ENCODE results near the gene CLECL1. TPM values are rescaled to one million over a fixed set of nuclear protein-coding genes. Genes with fewer than 3 reads are reported as not detected.
"Not testable (repeated sequence)": the region's sequence is repeated elsewhere in the genome, so short reads cannot be mapped to it uniquely, and the experiment has no call there.

CLECL1 gene
- polyA plus RNA-seq, 1 donor from 2014 or later = not detected

DNA sequence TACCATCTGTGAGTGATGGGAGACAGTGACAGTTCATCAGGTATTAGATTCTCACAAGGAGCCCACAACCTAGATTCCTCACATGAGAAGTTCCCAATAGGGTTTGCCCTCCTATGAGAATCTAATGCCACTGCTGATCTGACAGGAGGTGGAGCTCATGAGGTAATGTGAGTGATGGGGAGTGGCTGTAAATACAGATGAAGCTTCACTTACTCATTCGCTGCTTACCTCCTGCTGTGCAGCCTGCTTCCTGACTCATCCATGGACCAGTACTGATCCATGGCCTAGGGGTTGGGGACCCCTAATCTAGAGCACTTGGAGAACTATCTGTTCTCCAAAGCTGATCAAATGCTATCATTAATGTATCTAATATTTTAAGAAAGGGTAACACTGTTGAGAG lies 45.7 kb downstream of the CLECL1 start:
- no peak overlapping the region for H3K4me3 ChIP-seq (ENCODE audit: low read length)
- no peaks in the 10 kb centered on the region for H3K27me3 ChIP-seq (ENCODE audit: insufficient read depth, low read depth, low read length)
- no peaks in the 10 kb centered on the region for H4K20me1 ChIP-seq (ENCODE audit: insufficient read depth)
- H3K36me3 ChIP-seq (ENCODE audit: insufficient read depth, low read length) = no peaks in the 10 kb centered on the region
- no peaks in the 10 kb centered on the region for H3K79me2 ChIP-seq (replicated peaks; ENCODE audit: insufficient read depth, low read length)
- no peaks in the 10 kb centered on the region for H3K9me3 ChIP-seq (ENCODE audit: low read length)
- H3K9me2 ChIP-seq (ENCODE audit: insufficient read depth, low read length) = no peaks in the 10 kb centered on the region
- TF ChIP-seq MXI1 (conservative IDR thresholded peaks at IDR 0.05; ENCODE audit: poor library complexity, severe bottlenecking) = no peak
- TF ChIP-seq, protein P1, sequence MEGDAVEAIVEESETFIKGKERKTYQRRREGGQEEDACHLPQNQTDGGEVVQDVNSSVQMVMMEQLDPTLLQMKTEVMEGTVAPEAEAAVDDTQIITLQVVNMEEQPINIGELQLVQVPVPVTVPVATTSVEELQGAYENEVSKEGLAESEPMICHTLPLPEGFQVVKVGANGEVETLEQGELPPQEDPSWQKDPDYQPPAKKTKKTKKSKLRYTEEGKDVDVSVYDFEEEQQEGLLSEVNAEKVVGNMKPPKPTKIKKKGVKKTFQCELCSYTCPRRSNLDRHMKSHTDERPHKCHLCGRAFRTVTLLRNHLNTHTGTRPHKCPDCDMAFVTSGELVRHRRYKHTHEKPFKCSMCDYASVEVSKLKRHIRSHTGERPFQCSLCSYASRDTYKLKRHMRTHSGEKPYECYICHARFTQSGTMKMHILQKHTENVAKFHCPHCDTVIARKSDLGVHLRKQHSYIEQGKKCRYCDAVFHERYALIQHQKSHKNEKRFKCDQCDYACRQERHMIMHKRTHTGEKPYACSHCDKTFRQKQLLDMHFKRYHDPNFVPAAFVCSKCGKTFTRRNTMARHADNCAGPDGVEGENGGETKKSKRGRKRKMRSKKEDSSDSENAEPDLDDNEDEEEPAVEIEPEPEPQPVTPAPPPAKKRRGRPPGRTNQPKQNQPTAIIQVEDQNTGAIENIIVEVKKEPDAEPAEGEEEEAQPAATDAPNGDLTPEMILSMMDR (IDR thresholded peaks at IDR 0.05; ENCODE audit: poor library complexity, severe bottlenecking) = no peak
- H3F3A ChIP-seq (ENCODE audit: insufficient read depth, low read length, poor library complexity, severe bottlenecking) = no peaks in the 10 kb centered on the region
- no peak overlapping the region for H3K9ac ChIP-seq (ENCODE audit: low read length)
- H3K4me2 ChIP-seq (ENCODE audit: low read length) = no peak overlapping the region
- no peak overlapping the region for H3K27ac ChIP-seq (ENCODE audit: low read length)
- H2AFZ ChIP-seq (ENCODE audit: low read depth, low read length) = no peak overlapping the region

DNA sequence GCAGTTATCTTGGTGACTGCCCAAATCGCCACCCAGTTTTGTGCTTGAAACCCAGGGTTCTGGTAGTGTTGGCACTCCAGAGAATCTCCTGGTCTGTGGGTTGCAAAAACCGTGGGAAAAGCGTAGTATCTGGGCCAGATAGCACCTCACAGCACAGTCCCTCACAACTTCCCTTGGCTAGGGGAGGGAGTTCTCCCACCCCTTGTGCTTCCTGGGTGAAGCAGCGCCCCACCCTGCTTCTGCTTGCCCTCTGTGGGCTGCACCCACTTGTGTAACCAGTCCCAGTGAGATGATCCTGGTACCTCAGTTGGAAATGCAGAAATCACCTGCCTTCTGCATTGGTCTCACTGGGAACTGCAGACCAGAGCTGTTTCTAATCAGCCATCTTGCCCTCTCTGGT lies 47.0 kb downstream of the CLECL1 start:
- H3K4me2 ChIP-seq (ENCODE audit: low read length) = no peak overlapping the region
- H3K9ac ChIP-seq (ENCODE audit: low read length) = no peak overlapping the region
- no peak overlapping the region for H3K4me3 ChIP-seq (ENCODE audit: low read length)
- no peak overlapping the region for H2AFZ ChIP-seq (ENCODE audit: low read depth, low read length)
- no peaks in the 10 kb centered on the region for H3K79me2 ChIP-seq (replicated peaks; ENCODE audit: insufficient read depth, low read length)
- no peak for TF ChIP-seq SMC3 (conservative IDR thresholded peaks at IDR 0.05; ENCODE audit: poor library complexity)
- no peak for TF ChIP-seq EP300 (conservative IDR thresholded peaks at IDR 0.05; ENCODE audit: poor library complexity, severe bottlenecking)
- no peak for TF ChIP-seq TAF1 (IDR thresholded peaks at IDR 0.05; ENCODE audit: low read depth)
- TF ChIP-seq, protein P1 (IDR thresholded peaks at IDR 0.05; ENCODE audit: poor library complexity, severe bottlenecking) = no peak
- no peak for TF ChIP-seq EZH2 (IDR thresholded peaks at IDR 0.05; ENCODE audit: borderline replicate concordance, insufficient read depth, low read length, poor library complexity, severe bottlenecking)
- TF ChIP-seq RAD21 (conservative IDR thresholded peaks at IDR 0.05) = no peak
- TF ChIP-seq, protein P2, sequence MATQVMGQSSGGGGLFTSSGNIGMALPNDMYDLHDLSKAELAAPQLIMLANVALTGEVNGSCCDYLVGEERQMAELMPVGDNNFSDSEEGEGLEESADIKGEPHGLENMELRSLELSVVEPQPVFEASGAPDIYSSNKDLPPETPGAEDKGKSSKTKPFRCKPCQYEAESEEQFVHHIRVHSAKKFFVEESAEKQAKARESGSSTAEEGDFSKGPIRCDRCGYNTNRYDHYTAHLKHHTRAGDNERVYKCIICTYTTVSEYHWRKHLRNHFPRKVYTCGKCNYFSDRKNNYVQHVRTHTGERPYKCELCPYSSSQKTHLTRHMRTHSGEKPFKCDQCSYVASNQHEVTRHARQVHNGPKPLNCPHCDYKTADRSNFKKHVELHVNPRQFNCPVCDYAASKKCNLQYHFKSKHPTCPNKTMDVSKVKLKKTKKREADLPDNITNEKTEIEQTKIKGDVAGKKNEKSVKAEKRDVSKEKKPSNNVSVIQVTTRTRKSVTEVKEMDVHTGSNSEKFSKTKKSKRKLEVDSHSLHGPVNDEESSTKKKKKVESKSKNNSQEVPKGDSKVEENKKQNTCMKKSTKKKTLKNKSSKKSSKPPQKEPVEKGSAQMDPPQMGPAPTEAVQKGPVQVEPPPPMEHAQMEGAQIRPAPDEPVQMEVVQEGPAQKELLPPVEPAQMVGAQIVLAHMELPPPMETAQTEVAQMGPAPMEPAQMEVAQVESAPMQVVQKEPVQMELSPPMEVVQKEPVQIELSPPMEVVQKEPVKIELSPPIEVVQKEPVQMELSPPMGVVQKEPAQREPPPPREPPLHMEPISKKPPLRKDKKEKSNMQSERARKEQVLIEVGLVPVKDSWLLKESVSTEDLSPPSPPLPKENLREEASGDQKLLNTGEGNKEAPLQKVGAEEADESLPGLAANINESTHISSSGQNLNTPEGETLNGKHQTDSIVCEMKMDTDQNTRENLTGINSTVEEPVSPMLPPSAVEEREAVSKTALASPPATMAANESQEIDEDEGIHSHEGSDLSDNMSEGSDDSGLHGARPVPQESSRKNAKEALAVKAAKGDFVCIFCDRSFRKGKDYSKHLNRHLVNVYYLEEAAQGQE (IDR thresholded peaks at IDR 0.05; ENCODE audit: borderline replicate concordance) = no peak
- TF ChIP-seq MXI1 (conservative IDR thresholded peaks at IDR 0.05; ENCODE audit: poor library complexity, severe bottlenecking) = no peak
- TF ChIP-seq POLR2AphosphoS5 (IDR thresholded peaks at IDR 0.05) = no peak
- no peaks in the 10 kb centered on the region for H3K27me3 ChIP-seq (ENCODE audit: insufficient read depth, low read depth, low read length)
- no peaks in the 10 kb centered on the region for H3K36me3 ChIP-seq (ENCODE audit: insufficient read depth, low read length)
- H3F3A ChIP-seq (ENCODE audit: insufficient read depth, low read length, poor library complexity, severe bottlenecking) = no peaks in the 10 kb centered on the region
- no peak overlapping the region for H3K27ac ChIP-seq (ENCODE audit: low read length)
- H3K9me2 ChIP-seq (ENCODE audit: insufficient read depth, low read length) = no peaks in the 10 kb centered on the region
- no peaks in the 10 kb centered on the region for H3K9me3 ChIP-seq (ENCODE audit: low read length)
- H4K20me1 ChIP-seq (ENCODE audit: insufficient read depth) = no peaks in the 10 kb centered on the region

DNA sequence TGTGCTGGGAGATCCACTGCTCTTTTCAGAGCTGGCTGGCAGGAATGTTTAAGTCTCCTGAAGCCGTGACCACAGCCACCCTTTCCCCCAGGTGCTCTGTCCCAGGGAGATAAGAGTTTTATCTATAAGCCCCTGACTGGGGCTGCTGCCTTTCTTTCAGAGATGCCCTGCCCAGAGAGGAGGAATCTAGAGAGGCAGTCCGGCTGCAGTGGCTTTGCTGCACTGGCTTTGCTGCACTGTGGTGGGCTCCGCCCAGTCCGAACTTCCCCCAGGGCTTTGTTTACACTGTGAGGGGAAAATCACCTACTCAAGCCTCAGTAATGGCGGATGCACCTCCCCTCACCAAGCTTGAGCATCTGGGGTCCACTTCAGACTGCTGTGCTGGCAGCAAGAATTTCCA lies 47.5 kb downstream of the CLECL1 start:
- not testable (repeated sequence) for H3K79me2 ChIP-seq (replicated peaks; ENCODE audit: insufficient read depth, low read length); H4K20me1 ChIP-seq (ENCODE audit: insufficient read depth); H3K4me2 ChIP-seq (ENCODE audit: low read length); H3K27ac ChIP-seq (ENCODE audit: low read length); H3K4me3 ChIP-seq (ENCODE audit: low read length); H3K27me3 ChIP-seq (ENCODE audit: insufficient read depth, low read depth, low read length); H2AFZ ChIP-seq (ENCODE audit: low read depth, low read length); H3K9me2 ChIP-seq (ENCODE audit: insufficient read depth, low read length); H3F3A ChIP-seq (ENCODE audit: insufficient read depth, low read length, poor library complexity, severe bottlenecking); H3K9me3 ChIP-seq (ENCODE audit: low read length); H3K36me3 ChIP-seq (ENCODE audit: insufficient read depth, low read length); H3K9ac ChIP-seq (ENCODE audit: low read length)

DNA sequence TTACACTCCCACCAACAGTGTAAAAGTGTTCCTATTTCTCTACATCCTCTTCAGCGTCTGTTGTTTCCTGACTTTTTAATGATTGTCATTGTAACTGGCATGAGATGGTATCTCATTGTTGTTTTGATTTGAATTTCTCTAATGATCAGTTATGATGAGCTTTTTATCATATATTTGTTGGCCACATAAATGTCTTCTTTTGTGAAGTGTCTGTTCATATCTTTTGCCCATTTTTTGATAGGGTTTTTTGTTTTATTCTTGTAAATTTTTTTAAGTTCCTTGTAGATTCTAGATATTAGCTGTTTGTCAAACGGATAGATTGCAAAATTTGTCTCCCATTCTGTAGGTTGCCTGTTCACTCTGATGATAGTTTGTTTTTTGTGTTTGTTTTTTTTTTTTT lies 49.9 kb downstream of the CLECL1 start:
- not testable (repeated sequence) for H3K79me2 ChIP-seq (replicated peaks; ENCODE audit: insufficient read depth, low read length); H3K27me3 ChIP-seq (ENCODE audit: insufficient read depth, low read depth, low read length); H3K9ac ChIP-seq (ENCODE audit: low read length)

More for the DNA sequence above, 49.9 kb downstream of the CLECL1 start:
- not testable (repeated sequence) for H3K4me3 ChIP-seq (ENCODE audit: low read length); H3K27ac ChIP-seq (ENCODE audit: low read length); H3K4me2 ChIP-seq (ENCODE audit: low read length); H4K20me1 ChIP-seq (ENCODE audit: insufficient read depth); H3K36me3 ChIP-seq (ENCODE audit: insufficient read depth, low read length); H3K9me2 ChIP-seq (ENCODE audit: insufficient read depth, low read length); H3F3A ChIP-seq (ENCODE audit: insufficient read depth, low read length, poor library complexity, severe bottlenecking); H3K9me3 ChIP-seq (ENCODE audit: low read length); H2AFZ ChIP-seq (ENCODE audit: low read depth, low read length)
